Loucy (cell line): ENCODE measurements around the gene OFD1.

Source experiments
- EZH2phosphoT487 ChIP-seq: fragments of 200-600 bp; IDR thresholded peaks from 2 replicates; pipeline ENCODE4 v1.6.1; 2018; ENCODE audit warnings: antibody characterized with exemption, mild to moderate bottlenecking, moderate library complexity, borderline replicate concordance
- TF ChIP-seq, protein P1 (sequence below): fragments of 200-600 bp; sonication (generic); conservative IDR thresholded peaks from 2 replicates; pipeline ENCODE4 v1.5.1; 2014; ENCODE audit warnings: mild to moderate bottlenecking, antibody characterized with exemption, low read length

DNA sequence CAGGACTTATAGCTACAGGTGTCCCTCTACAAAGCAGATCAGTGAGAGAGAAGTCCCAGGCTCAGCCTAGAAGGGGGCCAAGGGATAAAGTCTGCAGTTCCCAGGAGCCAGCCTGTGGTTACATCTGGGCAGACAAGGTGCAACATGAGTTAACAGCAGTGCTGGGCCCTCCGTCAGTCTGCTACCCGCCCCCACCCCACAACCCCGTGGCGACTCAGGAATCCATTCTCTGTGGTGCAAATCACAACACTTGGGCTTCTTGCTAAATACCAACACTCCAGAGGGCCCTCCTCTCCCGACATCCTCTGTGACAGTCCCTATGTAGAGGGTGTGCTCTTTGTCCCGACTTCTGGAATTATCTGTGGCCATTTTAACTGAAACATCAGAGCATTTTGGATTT, 68.6 kb downstream of the OFD1 start:
- TF ChIP-seq, protein P1, sequence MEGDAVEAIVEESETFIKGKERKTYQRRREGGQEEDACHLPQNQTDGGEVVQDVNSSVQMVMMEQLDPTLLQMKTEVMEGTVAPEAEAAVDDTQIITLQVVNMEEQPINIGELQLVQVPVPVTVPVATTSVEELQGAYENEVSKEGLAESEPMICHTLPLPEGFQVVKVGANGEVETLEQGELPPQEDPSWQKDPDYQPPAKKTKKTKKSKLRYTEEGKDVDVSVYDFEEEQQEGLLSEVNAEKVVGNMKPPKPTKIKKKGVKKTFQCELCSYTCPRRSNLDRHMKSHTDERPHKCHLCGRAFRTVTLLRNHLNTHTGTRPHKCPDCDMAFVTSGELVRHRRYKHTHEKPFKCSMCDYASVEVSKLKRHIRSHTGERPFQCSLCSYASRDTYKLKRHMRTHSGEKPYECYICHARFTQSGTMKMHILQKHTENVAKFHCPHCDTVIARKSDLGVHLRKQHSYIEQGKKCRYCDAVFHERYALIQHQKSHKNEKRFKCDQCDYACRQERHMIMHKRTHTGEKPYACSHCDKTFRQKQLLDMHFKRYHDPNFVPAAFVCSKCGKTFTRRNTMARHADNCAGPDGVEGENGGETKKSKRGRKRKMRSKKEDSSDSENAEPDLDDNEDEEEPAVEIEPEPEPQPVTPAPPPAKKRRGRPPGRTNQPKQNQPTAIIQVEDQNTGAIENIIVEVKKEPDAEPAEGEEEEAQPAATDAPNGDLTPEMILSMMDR: no peak
- TF ChIP-seq EZH2phosphoT487: no peak
